ENCODE data around the gene AGAP3.

AGAP3 gene

DNA sequence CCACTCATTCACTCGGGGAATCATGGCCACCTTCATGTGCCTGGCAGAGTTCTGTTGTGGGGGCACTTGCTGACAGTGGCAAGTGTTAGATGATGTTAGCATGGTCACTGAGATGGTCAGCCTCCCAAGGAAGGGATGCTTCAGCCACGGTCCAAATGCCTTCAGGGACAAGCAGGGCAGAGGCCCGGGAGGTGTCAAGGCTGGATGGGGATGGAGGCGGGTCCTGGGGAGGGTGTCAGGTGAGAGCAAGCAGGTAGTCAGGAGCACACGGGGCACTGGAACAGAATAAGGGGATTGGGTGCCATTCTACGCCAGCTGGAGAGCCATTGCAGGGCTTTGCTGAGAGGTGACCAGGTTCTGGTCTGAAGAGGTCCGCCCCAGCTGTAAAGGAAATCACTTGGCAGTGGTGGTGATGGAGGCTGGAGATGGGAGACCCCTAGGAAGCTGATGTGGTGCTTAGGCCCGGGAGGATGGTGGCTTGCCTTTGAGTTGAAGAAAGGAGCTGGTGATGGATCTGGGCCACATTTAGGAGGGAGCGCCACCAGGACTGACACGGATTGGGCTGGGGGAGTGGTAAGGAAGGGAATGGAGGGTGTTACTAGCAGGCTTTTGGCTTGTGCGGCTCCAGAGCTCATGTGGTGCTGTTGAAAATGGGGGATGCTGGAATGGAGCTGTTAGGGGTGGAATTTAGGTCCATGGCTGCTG, 24.1 kb downstream of the AGAP3 start:
- no peak for DNase-seq

GRCh38 chr7:151110941-151111645, 24.8 kb downstream of the AGAP3 start:
- peak; percentile 19 for DNase-seq

DNA sequence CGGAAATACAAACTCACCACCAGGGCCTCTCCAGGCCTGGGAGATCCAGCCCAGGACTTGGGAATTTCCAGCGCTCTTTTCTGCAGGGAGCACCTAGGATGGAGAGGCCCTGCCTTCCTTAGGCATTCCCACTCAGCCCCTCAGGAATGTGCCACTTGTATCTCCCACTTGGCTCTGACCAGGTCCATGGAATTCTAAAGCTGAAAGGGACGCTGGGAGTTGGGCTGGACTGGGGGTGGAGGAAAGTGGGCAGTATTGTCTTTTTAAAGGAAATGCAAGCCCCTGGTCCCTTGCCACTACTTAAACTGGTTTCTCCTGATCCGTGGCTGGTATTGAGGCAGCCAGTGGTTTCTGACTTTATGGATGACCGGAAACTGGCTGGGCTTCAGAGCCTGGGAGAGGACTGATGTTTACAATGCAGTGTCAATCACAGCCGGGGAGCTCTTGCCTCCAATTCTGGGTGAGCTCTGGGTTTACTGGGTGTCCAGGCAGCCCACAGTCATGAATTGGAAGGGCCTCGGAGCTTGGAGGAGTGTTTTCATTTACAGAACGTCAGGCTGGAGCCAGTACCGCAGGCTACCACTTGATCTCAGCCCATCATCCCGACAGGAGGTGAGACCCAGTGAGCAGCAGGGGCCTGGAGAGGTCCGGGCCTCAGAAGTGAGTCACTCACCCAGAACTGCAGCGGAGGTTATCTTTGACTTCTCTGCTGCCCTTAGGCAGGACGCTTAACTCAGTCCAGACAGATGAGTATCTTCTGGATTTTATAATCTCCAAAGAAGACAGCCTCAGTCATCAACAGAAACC, 27.3 kb downstream of the AGAP3 start:
- DNase-seq = no peak

DNA sequence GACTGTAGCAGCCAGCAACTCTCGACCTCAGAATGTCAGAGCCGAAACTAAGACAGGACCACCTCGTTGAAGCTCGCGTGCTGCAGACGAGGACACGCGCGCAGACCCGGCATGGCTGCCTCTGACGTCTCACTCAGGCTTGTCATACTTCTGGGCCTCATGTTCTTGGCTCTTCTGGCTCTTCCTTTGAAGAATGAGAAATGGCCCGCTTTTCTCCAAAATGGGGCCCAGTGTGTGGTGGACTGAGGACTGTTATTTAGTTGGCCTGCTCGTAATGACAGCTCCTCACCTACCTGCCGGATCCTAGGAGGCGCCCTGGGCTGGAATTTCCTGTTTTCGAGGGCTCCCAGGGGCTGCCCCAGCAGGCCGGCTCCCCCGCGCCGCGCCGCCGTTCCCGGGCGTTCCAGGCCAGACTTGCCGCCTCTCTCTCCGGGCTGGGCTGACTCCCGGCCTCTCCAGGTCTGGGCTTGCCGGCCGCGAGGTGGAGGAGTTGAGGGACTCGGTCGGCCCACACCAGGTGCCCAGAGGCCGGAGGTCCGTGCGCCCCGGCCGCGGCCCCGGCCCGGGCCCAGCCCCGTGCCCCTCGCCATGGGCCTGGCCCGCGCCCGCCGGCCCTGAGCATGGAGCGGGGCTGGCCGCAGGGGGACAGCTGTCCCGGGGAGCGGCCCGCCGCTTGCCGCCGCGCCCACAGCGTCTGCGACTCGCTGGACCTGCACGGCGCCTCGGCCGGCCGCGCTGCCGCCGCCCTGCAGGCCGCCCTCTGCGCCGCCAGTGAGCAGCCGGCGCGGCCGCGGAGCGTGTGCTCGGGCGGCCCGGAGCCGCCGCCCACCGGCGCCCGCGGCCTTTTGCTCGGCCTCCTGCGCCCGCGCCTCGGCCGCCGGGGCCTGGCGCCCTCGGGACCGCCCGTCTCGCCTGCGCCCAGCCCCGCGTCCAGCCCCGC, 28.1 kb downstream of the AGAP3 start:
- no peak for DNase-seq

- DNase-seq = no peak
These were observed 29.0 kb downstream of the AGAP3 start for GRCh38 chr7:151115121-151115835.

DNA sequence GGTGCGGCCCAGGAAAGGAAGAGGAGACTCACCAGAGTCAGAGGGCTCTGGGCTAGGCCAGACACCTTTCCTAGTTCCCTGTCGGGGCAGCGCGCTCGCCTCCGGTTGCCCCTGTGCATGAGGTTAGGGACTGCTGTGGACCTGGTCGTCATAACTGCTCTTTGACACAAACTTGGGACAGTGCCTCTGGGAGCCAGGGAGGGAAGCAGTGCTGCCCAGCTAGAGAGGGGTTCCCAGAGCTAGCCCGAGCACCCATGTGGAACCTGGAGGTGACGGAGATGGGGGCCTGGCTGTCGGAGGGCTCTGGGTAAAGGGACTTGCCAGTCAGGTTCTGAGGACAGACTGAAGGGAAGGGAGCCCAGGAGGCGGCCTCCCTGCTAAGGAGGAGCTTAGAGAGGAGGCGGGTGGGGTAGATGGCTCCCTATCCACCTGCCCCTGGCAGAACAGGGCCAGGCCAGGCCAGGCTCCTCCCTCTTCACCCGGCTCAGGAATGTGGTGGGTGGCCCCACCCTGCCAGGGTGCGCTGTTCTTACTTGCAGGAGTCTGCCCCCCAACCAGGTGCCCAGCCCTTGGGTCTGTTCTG, 29.7 kb downstream of the AGAP3 start:
- DNase-seq = no peak

GRCh38 chr7:151116603-151117440, 30.5 kb downstream of the AGAP3 start:
- DNase-seq = no peak

DNA sequence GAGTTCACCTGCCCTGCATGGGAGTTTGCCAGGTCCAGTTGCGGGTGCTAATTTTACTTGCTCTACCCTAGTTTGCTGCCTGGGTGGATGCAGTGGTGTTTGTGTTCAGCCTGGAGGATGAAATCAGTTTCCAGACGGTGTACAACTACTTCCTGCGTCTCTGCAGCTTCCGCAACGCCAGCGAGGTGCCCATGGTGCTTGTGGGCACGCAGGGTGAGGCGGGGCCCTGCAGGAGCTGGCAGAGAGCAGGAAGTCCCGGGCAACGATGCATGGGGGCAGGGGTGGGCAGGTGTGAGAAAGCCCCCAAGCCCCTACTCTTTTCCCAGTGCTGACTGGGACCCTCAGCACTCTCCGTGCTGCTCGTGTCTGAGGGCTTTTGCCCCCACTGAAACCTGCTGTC, 31.3 kb downstream of the AGAP3 start:
- DNase-seq = no peak

DNA sequence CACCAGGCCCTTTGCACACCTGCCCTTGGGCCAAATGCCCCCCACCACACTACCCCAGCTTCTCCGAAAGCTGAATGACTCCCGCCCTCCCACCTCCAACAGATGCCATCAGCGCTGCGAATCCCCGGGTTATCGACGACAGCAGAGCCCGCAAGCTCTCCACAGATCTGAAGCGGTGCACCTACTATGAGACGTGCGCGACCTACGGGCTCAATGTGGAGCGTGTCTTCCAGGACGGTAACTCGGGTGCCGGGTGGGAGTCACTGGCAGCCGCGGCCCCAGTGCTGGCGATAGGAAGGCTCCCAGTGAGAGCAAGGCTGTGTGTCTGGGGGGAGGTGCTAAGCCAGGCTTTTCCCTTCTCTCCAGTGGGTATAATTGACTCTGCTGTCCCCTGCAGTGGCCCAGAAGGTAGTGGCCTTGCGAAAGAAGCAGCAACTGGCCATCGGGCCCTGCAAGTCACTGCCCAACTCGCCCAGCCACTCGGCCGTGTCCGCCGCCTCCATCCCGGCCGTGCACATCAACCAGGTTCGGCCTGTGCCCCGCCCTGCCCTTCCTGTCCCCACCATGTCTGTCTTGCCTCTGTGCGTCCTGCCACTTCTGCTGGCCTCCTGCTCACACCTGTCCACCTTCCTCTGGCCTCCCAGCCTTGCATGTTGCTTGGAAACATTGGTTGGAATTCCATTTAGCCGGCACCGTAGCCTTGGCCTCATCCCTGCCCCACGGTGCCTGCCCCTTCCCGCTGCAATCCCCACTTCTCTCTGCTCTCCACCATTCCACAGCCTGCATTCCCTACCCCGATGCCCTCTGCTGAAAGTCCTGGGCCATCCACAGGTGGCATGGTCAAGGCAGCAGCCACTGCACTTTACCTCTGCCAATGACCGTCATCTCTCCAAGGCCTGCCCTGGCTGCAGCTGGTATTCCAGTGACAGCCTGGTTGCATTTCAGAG, 32.1 kb downstream of the AGAP3 start:
- DNase-seq = no peak

DNA sequence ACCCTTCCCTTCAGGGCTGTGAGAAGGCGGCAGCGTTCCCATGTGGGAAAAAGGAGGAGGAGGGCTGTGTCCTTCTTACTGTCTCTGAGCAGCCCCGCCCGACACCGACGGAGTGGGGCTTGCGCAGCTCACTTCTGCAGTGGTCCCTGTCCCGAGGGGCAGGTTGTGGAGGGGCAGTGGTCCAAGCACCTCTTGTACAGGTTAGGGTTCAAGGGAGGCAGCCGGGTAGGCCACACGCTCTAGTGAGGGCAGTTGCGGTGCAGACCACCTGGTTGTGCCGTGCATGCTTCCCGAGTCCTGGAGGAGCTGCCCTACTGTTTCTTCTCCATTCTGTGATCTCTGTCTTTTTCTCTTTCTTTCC, 32.8 kb downstream of the AGAP3 start:
- no peak for DNase-seq

GRCh38 chr7:151119902-151120301, 33.6 kb downstream of the AGAP3 start:
- DNase-seq = no peak

DNA sequence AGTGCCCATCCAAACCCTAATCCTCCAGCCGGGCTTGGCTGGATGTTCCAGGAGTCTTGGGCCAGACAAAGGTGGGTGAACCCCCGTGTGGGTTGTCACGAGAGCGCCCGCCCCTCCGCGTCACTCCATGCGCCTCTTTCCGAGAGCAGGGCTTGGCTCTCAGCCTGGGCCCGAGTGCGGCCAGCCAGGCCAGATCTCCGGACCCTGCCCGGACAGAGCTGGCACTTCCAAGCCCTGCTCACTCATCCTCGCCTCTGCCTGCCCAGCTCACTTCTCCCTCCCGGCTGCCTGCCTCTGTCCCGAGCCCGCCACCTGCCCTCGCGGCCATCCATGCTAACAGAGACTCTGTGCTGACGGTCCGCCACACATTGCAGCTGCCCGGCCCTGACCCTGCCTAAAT, 34.6 kb downstream of the AGAP3 start:
- DNase-seq = no peak

DNA sequence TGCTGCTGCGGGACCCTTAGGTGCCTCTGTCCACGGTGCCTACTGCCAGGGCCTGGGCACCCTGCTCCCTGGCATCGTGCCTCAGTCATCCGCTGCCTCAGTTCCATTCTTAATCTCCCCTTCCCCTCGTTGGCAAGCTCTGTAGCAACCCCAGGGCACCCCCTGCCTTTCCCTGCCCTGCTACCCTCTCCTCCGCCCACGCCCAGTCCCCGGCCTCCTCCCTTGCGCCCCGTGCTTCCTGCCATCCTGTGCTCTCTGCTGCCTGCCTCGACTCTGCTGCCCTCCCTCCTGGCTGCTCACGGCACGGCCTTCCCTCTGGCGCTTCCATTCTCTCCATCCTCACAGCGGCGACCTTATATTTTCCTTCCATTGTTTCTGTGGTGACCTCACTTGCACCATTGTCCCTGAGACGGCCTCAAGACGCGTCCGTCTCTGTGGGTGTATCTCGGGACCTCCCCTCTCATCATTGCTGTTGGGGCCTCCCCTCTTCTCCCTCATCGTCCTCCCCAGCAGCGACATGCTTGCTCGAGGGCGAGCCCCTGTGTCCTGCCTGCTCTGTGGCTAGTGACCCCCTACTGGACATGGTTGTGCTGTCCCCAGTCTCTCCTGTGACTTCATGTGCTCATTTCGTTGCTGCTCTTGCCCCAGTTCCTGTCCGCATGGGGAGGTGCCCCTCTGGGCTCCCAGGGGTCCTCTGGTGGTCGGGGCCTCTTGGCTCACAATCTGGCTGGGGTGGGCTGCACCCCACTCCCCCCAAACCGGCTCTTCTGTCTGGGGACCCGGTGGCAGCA, 35.3 kb downstream of the AGAP3 start:
- no peak for DNase-seq

GRCh38 chr7:151122276-151122675, 36.0 kb downstream of the AGAP3 start:
- DNase-seq = no peak

DNA sequence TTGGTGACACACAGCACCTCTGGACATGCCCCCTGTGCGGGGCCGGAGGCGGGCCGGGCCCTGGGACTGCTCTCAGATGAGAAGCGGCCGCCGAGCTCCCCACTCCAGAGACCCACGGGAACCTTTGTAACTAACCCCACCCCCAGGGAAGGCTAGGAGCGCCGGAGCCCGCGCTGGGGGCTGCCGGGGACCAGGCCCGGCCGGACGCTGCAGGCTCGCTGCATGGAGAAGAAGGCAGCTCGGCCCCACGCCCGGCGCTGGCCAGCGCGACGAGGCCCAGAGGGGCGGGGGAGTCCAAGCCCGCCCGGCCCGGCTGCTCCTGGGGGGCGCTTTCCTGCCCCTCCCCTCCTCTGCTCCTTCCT, 36.5 kb downstream of the AGAP3 start:
- DNase-seq = no peak

DNA sequence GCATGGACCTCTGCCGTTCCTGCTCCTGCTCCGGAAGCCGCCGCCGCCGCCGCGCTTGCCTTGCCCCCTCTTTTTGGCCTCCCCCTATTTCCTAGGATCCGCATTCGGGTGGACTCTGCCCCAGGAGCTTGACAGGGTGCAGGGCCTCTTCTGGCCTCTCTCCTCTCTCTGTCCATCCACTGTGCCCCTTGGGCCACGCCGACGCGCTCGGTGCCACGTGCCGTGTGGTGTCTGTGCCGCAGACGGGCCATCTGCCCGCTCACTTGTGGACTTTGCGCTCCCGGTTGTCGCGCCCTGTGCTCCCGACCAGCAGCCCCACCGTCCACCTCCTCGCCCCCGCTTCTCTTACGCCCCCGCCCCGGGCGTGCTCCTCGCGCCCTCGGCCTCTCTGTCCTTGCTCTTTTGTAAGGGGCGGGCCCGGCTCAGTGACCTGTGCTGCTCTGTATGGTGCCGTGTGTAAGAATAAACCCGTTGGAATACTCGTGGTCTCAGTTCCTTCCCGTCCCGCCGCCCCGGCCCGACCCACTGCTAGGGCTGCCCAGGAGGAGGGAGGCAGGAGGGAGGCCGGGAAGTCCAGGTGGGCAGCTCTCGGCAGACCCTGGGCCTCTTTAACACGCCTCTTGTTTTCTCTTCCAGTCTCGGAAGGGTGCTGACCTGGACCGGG, 37.0 kb downstream of the AGAP3 start:
- DNase-seq = no peak

GRCh38 chr7:151123822-151124464, 37.7 kb downstream of the AGAP3 start:
- DNase-seq = peak; percentile 58

DNA sequence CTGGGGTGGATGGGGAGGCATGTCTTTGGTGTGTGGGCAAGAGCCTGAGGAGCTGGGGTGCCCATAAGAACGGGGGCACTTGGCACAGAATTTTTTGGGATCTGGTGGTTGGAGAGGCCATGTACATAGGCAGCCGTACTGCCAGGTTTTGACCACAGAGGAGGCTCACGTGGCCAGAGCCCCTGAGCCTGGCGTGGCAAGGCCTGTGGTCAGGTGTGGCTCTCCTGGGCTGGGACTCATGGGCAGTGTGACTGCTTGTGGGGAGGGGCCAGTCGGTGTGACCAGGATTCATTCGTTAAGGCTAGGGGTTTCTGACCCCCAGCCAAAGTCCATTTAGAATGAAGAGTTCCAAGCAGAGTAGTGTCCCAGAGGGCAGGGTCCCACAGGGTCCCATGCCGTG, 38.2 kb downstream of the AGAP3 start:
- DNase-seq = no peak

Data from MV-4-11 (cell line).